ENCODE data around the gene FBXW4.
A peak's percentile ranks its signal among the peaks of the same experiment; 100 is the strongest.

The FBXW4 gene

GRCh38 chr10:101573885-101574753 is 120.9 kb downstream of the FBXW4 start:
- Histone ChIP-seq H3K27me3 (replicated peaks) (no peaks in the 10 kb centered on the region), H3K4me3 (ENCODE audit: low read depth, low read length) (no peak overlapping the region), H3K27ac (no peak overlapping the region), H3K36me3 (replicated peaks) (no peaks in the 10 kb centered on the region)
- in situ Hi-C loops (cut with HindIII; ENCODE audit: low pct_ligation_motif_present, low sequenced_read_pairs), result no loop called here
- TF ChIP-seq, protein P1, sequence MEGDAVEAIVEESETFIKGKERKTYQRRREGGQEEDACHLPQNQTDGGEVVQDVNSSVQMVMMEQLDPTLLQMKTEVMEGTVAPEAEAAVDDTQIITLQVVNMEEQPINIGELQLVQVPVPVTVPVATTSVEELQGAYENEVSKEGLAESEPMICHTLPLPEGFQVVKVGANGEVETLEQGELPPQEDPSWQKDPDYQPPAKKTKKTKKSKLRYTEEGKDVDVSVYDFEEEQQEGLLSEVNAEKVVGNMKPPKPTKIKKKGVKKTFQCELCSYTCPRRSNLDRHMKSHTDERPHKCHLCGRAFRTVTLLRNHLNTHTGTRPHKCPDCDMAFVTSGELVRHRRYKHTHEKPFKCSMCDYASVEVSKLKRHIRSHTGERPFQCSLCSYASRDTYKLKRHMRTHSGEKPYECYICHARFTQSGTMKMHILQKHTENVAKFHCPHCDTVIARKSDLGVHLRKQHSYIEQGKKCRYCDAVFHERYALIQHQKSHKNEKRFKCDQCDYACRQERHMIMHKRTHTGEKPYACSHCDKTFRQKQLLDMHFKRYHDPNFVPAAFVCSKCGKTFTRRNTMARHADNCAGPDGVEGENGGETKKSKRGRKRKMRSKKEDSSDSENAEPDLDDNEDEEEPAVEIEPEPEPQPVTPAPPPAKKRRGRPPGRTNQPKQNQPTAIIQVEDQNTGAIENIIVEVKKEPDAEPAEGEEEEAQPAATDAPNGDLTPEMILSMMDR (IDR thresholded peaks at IDR 0.05; ENCODE audit: low read depth, low read length, missing control alignments), result no peak
- no peak for DNase-seq

DNA sequence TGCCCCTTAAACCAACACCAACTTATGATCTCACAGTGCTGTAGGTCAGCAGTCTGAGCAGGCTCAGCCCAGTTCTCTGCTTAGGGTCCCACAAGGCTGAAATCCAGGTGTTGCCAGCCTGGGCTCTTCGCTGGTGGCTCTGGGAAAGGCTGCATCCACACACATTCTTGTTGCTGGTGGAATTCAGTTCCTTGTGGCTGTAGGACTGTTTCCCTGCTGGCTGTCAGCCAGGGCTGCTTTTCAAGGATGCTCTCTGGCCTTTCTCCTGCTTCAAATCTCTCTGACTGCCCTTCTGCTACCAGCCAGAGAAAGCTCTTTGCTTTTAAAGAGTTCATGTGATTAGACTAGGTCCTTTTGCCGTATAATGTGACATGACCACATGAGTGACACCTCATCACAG is 122.2 kb downstream of the FBXW4 start:
- H3K36me3 ChIP-seq (replicated peaks), result no peaks in the 10 kb centered on the region
- TF ChIP-seq, protein P1 (IDR thresholded peaks at IDR 0.05; ENCODE audit: low read depth, low read length, missing control alignments), result no peak
- no peak for DNase-seq
- no peak overlapping the region for H3K27ac ChIP-seq
- in situ Hi-C loops (cut with HindIII; ENCODE audit: low pct_ligation_motif_present, low sequenced_read_pairs), result no loop called here
- H3K4me3 ChIP-seq (ENCODE audit: low read depth, low read length), result no peak overlapping the region
- no peaks in the 10 kb centered on the region for H3K27me3 ChIP-seq (replicated peaks)

GRCh38 chr10:101572126-101572525 is 122.8 kb downstream of the FBXW4 start:
- in situ Hi-C loops (cut with HindIII; ENCODE audit: low pct_ligation_motif_present, low sequenced_read_pairs), result no loop called here
- H3K36me3 ChIP-seq (replicated peaks), result no peaks in the 10 kb centered on the region
- H3K27ac ChIP-seq, result no peak overlapping the region
- H3K27me3 ChIP-seq (replicated peaks), result no peaks in the 10 kb centered on the region
- DNase-seq, result no peak
- no peak overlapping the region for H3K4me3 ChIP-seq (ENCODE audit: low read depth, low read length)
- TF ChIP-seq, protein P1 (IDR thresholded peaks at IDR 0.05; ENCODE audit: low read depth, low read length, missing control alignments), result no peak

- Histone ChIP-seq H3K27ac (no peak overlapping the region), H3K27me3 (replicated peaks) (no peaks in the 10 kb centered on the region), H3K4me3 (ENCODE audit: low read depth, low read length) (no peak overlapping the region), H3K36me3 (replicated peaks) (no peaks in the 10 kb centered on the region)
- in situ Hi-C loops (cut with HindIII; ENCODE audit: low pct_ligation_motif_present, low sequenced_read_pairs), result no loop called here
- no peak for DNase-seq
- TF ChIP-seq, protein P1 (IDR thresholded peaks at IDR 0.05; ENCODE audit: low read depth, low read length, missing control alignments), result no peak
These were observed 123.6 kb downstream of the FBXW4 start for GRCh38 chr10:101571271-101571925.

DNA sequence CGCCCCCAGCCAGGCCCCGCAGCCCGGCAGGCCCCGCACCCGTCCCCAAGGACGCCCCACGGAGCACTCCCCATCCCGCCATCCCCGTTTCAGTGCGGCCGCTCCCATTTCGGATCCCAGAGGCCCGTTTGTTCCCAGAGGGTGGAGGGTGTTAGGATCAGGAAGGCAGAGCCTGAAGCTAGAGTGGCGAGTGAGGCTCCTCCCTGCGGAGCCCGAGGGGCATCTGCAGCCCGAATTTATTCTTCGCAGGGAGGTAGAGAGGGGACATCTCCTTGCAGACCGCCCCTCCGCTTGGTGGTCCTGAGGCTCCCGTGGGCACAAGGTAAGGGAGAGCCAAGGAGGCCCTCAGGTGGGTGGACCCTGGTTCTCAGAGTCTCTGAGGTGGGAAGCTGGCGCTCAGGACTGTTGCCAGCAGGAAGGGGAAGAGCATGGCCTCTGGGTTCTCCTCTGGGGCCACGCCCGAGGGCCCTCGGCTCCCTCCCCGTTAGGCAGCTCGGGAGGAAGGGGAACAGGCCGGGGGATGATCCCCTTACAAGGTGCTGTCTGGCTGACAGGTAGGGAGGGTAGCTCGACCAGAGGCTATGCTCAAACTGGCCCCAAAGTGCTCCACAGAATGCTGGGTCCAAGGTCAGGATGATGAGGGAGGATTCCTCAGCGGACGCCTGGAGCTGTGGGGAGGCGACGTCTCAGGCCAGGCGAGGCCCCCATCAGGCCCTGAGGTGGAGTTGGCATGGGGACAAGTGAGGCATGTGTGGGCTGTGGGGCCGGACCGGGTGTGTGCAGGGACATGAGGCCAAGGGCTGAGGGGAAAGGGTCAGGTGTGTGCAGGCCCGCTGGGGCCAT is 124.3 kb downstream of the FBXW4 start:
- Histone ChIP-seq H3K36me3 (replicated peaks) (no peaks in the 10 kb centered on the region), H3K27me3 (replicated peaks) (no peaks in the 10 kb centered on the region), H3K4me3 (ENCODE audit: low read depth, low read length) (peak overlapping the region; percentile 57), H3K27ac (no peak overlapping the region)
- no peak for DNase-seq
- TF ChIP-seq, protein P1 (IDR thresholded peaks at IDR 0.05; ENCODE audit: low read depth, low read length, missing control alignments), result no peak
- in situ Hi-C loops (cut with HindIII; ENCODE audit: low pct_ligation_motif_present, low sequenced_read_pairs), result no loop called here

Data from brain microvascular endothelial cell (primary cell).